Adipose tissue (tissue), 3 donors: ENCODE measurements around the gene DPYSL4. TPM values are rescaled to one million over a fixed set of nuclear protein-coding genes. Genes with fewer than 3 reads are reported as not detected.

ENCODE experiments used
- polyA plus RNA-seq, 3 donors: library from polyadenylated mRNA; stranded (reverse); fragments of 200-250 nt; gene quantifications; one replicate each; pipeline ENCODE4 v1.2.3, GENCODE V29; 2013
- donor health status: healthy with polysubstance abuse.
- donor health status: Bipolar disorder and iron deficiency.
- donor health status: healthy.

DPYSL4 gene
- polyA plus RNA-seq, 3 donors = 0.54 to 0.82 (median 0.67) TPM

Other genes with a start within 250 kb of the DPYSL4 start
- 100 to 1,000 TPM in 1 of 3 donors, 10 to 100 TPM in 2; 34.5 to 382 (median 57.9) TPM for gene BNIP3, start 205.0 kb upstream of the DPYSL4 start, polyA plus RNA-seq
- under 1 TPM; 0.15 to 0.45 (median 0.31) TPM for gene JAKMIP3, start 121.0 kb upstream of the DPYSL4 start, polyA plus RNA-seq
- 10 to 100 TPM in 1 of 3 donors, 1 to 10 TPM in 2; 7.0 to 12.1 (median 7.2) TPM for gene STK32C, start 121.0 kb downstream of the DPYSL4 start, polyA plus RNA-seq
- 1 to 10 TPM; 3.4 to 6.1 (median 5.0) TPM for gene LRRC27, start 145.2 kb downstream of the DPYSL4 start, polyA plus RNA-seq
- 10 to 100 TPM in 2 of 3 donors, 1 to 10 TPM in 1; 9.2 to 33.1 (median 17.2) TPM for gene PWWP2B, start 210.3 kb downstream of the DPYSL4 start, polyA plus RNA-seq